SH-SY5Y (cell line): ENCODE results near the gene GCLC.

ENCODE experiments used
- GATA2 ChIP-seq: IDR thresholded peaks from 2 replicates; pipeline ENCODE4 v1.6.1; 2011; ENCODE audit warnings: mild to moderate bottlenecking, low read depth, low read length
- GATA3 ChIP-seq: IDR thresholded peaks from 2 replicates; pipeline ENCODE4 v1.6.1; 2011; ENCODE audit warnings: low read depth, mild to moderate bottlenecking, low read length, moderate library complexity

GRCh38 chr6:53512626-53513025 lies 32.3 kb downstream of the GCLC start:
- TF ChIP-seq GATA2 (no peak), GATA3 (no peak)
